Measurements from ENCODE around the gene TSLP.

The TSLP gene

DNA sequence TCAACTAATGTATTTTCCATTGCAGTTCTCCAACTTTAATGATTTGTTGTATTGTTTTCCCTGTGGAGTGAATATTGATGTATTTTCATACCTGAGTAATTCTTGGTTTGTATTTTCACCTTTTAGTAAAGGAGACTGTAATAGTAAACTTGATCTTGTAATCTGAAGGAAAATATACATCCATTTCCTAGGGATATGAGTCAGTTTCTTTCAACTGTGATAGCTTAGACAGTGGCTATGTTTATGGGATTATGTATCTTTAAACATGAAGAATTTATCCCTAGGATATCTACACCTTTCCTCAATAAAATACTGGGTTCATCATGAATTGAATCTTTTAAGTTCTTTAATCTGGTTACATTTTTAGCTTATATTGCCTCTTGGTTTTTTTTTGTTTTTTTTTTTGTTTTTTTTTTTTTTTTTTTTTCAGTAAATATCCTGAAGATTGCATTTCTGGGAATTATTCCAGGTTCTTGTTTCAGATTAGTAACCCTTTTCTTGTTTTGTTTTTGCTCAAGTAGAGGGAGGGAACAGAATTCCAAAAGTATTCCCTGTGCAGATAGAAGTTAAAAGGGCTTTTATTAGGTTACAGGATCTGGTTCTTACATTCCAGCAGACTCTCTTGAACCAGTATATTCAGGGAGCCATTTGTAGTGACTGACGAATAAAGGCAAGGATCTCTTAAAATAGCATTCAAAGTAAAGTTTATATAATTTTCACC lies 27.7 kb downstream of the TSLP start:
- DNase-seq = no peak

DNA sequence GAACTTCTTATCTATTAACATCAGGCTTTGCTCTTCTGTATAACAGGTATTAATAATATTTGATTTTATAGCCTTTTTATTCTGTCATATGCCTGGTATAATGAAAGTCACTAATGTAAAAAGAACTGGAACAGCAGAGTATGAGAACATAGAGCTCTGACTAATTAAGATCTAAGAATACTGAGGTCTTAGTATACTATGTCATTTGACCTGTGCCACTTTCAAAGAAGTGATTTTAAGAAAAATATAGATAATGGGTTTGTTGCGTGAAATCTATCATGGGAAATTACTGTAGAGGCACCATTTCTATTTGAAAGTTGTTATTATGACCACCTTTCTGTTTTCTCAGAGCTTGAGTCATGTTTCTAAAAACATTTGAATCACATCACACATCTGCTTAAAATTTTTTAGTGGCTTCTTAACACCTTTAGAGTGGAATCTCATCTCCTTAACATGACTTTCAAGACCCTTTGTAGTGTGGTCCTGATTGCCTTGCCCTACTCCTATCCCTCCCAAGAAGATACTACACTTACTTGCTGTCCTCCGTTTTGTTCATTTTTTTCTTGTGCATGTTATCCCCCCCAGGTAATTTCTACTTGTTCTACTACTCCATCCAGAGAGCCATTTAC lies 34.9 kb downstream of the TSLP start:
- DNase-seq = no peak

DNA sequence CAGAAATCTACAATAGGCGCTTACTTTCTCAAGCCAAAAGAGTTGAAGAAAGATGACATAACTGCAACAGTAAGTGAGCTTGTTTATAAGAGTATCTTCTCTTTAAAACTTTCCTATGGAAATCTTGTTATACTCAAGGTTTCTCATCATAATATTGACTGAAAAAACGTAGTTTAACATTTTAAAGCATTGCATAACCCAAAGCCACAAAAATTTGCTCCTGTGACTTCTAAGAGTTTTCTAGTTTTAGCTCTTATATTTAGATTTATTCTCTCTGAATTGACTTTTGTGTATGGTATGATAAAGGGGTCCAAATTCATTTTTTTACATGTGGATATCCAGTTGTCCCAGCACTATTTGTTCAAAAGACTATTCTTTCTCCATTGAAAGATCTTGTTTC lies 35.9 kb downstream of the TSLP start:
- DNase-seq = no peak

DNA sequence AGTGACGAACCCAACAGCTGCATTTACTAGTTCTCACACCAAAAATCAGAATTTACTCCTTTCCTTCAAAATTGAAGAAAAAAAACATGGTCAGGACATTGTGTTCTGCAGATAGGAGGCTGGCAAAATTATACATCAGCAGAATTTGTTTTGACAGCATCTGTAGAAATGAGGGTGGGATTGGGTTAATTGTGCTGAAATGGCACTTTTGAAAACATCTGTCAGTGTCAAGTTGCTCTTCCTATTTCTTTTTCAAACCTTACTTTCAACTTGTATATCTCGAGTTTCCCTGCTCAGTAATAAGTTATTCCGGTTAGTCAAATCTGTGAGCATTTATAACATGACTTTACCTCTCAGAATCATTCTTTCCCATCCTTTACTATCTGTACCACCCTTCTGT lies 40.4 kb downstream of the TSLP start:
- no peak for DNase-seq

DNA sequence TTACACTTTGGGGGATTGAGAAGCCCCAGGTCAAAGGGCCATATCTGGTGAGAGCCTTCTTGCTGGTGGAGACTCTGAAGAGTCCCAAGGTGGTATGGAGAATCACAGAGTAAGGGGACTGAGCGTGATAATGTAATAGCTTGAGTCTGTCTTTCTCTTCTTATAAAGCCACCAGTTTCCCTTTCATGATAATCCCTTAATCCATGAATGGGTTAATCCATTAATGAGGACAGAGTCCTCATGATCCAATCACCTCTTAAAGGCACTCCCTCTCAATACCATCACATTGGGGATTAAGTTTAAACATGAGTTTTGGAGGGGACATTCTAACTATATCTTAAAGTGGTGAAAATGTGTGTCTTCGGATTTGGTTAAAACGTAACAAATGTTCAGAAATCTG lies 42.2 kb downstream of the TSLP start:
- DNase-seq = no peak

DNA sequence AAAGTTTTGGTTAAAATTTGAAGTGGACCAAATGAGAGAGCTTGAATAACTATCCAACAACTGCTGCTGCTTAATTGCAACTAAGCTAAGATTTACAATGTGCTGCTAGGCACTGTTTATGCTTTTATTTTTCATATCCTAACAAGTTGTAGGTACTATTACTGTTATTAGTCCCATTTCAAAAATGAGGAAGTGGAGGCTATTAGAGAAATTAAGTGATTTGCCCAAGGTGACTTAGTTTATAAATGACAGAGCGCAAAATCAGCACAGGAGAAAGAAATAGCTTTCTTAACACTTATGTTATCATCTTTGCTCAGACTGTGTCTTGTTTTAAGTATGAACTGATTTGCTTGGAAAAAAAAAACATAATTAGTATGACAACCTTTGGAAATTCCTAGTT lies 43.7 kb downstream of the TSLP start:
- DNase-seq = no peak

DNA sequence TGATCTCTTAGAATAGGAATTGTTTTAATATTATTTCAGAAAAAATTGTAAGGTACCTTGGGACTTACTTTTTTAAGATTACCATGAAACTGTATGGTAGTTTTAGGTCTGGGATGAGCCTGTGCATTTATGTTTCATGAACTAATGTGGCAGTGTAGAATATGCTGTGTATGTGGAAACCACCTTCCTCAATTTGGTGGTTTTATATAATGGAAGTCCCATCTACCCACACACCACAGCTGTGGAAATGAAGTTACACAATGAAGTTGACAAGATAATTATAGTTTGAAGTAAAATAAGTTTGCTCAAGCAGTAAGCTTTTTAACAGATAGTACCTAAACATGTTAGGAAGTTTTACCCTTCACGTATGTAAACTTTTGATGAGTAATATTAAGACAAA lies 45.0 kb downstream of the TSLP start:
- DNase-seq = no peak

DNA sequence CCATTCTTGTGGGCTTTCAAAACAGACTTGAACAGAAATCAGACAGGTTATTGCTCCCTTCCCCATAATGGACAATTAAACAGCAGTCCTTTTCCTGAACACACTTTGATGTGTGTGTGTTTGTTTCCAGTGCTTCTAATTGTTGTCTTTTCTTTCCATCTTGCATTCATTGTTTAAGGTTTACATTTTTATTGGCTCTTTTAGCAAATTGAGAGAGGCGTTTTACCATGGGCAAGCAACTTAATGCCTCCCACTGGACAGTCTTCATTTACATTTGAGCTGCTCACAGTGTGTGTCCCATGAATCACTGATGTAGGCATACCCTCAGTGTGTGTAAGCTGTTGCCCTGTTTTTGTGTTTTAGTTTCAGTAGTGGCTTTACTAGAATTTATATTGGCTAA lies 45.6 kb downstream of the TSLP start:
- DNase-seq = no peak

DNA sequence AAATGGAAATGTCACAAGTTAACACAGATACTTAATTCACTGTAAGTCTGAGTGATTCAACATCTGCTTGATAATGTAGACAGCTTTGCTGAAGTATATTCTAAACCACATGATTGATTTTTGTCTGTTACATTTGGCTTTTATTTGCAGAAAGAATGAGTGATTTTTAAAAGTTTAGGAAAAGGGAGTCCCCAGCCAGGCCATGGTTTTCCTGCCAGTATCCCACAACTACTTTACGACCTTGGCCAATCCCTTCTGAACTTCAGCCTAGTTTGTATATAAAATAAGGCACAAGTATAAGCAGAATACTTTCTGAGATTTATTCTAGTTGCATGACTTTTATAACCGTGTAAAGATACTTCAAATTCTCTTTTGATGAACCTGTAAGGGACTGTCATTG lies 47.7 kb downstream of the TSLP start:
- DNase-seq = no peak

DNA sequence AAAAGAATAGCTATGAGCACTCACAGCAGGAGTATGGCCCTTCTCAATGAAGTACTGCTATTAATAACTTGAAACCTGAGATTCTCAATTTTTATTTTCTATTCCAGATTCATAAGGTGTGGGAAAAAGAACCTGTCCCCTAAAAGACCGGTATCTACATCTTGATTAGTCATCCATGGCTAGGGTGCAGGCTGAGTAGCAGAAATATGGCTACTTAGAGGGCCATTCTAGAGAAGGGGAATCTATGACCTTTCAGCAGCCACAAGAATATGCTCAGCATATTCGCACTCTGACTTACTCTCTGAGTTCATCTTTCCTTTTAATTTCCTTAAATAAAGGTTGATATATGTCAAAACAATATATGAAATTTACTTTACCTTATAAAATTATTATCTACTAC lies 48.3 kb downstream of the TSLP start:
- no peak for DNase-seq

DNA sequence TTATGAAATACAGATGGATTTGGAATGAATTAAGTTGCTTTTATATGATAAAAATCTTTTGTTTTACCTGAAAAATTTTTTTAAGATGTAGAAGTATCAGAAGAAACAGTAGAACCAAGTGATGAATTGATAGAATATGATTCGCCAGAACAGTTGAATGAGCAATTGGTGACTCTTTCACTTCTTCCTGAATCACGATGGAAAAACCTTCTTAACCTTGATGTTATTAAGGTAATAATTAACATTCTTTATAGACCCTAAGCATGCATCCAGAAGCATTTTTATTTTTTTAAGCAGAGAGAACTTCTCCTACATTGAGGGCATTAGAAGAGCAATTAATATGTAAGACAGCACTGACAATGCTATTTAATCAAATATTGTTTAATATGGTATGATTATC lies 49.4 kb downstream of the TSLP start:
- DNase-seq = no peak

DNA sequence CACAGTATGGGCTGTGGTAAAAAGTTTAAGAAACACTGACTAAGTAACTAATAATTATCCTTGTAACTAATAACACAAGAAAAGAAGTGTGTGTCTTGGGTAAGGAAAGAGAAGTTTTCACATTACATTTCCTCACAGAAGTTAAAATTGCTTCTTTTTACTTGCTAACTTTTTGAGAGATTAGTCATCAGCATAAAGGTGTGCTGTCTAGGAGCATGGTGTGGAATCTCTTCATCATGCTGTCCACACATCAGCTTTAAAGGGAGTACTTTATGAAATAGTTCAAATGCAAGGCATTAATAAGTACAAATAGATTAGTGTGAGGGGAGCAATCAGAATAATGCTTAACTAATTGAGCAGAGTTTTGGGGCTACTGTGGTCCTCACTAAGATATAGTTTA lies 50.4 kb downstream of the TSLP start:
- no peak for DNase-seq

DNA sequence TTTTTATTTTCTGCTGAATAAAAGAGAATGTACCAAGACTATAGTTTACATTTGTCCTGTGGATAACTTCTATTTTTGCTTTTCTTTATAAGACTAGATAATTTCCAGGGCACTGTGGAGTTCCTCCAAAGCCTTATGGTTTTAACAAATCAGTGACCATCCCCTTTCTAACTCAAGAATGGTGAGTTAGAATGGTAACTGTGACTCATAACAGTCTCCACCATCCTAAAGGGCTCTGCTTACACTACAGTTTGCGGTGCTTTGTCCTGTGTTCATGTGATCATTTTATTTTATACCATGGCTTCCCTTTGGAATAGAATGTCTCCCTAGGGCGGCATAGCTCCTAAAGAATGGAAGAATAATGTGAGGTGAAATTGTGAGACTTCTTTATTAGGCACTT lies 50.9 kb downstream of the TSLP start:
- no peak for DNase-seq

DNA sequence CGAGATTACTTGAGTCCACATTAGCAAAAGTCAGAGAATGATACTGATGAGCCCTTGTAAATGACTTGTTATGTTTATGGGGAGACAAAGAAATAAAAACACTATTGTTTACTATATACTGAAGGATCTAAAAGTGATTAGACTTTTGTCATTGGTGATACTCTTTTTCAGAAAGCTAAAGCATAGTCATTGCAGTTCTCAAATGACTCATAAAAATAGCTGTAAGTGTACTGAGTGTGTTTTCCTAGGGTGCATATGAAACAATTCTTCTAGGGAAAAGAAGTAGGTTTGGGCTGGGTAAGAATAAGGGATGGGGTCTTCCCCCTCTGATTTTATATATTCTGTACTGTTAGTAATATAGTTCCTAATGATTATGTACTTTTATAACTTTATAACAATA lies 53.3 kb downstream of the TSLP start:
- DNase-seq = no peak

DNA sequence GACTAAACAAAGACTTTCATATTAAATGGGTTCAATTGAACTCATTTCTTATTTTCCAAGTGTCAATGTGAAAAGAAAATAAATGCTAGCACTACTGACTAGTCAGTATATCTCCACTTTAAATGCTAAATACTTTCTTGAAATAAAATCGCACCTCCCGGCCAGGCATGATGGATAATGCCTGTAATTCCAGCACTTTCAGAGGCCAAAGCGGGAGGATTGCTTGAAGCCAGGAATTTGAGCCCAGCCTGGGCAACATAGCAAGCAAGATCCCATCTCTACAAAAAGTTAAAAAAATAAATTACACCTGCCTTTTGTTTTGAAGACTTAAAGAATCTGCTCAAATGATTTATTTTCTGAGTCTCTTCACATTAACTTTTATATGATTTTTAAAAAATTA lies 55.4 kb downstream of the TSLP start:
- no peak for DNase-seq

Measured in NCI-H1694 treated with DMSO at 0.1 percent for 48 hours (cell line).